ENCODE measurements around the gene CCL19. TPM values are rescaled to one million over a fixed set of nuclear protein-coding genes. Genes with fewer than 3 reads are reported as not detected.
A peak's percentile ranks its signal among the peaks of the same experiment; 100 is the strongest.

CCL19 gene
- total RNA-seq, 4 donors from 2014 or later = not detected

DNA sequence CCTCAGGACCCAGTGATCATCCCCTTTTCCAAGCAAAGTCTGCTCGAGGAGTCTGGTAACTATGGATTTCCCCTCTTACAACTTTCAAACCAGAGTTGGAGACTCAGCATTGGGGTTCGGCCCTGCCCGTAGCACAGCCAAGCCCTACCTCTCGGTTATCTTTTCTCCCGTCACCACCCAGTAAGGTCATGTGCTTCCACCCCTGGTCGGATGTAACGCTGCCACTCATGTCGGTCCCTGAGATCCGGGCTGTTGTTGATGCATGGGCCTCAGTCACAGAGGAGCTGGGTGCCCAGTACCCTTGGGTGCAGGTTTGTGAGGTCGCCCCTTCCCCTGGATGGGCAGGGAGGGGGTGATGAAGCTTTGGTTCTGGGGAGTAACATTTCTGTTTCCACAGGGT, 43.4 kb downstream of the CCL19 start:
- H3K4me3 ChIP-seq = peak overlapping the region in 3 of 4 donors; percentile 49 to 64 (median 54)
- H3K27ac ChIP-seq = peak overlapping the region; percentile 84 to 96 (median 91)
- no peak for DNase-seq
- H3K27me3 ChIP-seq = no peaks in the 10 kb centered on the region
- no peak for TF ChIP-seq POLR2A (IDR thresholded peaks at IDR 0.05)
- no peak for TF ChIP-seq POLR2AphosphoS5 (IDR thresholded peaks at IDR 0.05)
- TF ChIP-seq, protein P1, sequence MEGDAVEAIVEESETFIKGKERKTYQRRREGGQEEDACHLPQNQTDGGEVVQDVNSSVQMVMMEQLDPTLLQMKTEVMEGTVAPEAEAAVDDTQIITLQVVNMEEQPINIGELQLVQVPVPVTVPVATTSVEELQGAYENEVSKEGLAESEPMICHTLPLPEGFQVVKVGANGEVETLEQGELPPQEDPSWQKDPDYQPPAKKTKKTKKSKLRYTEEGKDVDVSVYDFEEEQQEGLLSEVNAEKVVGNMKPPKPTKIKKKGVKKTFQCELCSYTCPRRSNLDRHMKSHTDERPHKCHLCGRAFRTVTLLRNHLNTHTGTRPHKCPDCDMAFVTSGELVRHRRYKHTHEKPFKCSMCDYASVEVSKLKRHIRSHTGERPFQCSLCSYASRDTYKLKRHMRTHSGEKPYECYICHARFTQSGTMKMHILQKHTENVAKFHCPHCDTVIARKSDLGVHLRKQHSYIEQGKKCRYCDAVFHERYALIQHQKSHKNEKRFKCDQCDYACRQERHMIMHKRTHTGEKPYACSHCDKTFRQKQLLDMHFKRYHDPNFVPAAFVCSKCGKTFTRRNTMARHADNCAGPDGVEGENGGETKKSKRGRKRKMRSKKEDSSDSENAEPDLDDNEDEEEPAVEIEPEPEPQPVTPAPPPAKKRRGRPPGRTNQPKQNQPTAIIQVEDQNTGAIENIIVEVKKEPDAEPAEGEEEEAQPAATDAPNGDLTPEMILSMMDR (IDR thresholded peaks at IDR 0.05) = no peak
- TF ChIP-seq EP300 (IDR thresholded peaks at IDR 0.05; ENCODE audit: low read depth) = no peak
- in situ Hi-C loops (cut with MboI; ENCODE audit: low pct_ligation_motif_present in 1 of 4, low pct_unique_long_range_greater_than_20kb in 1 of 4, low sequenced_read_pairs in 3 of 4) = no loop called here
- H3K9me3 ChIP-seq = no peaks in the 10 kb centered on the region
- 33 to 45% methylated on average over 5 to 10 of the region's 10 CpGs for WGBS, 2 donors (ENCODE audit: low coverage in 1 of 2)
- peaks cover 0 to 14% (median 4%) of the 10 kb centered on the region in 4 donors for H3K36me3 ChIP-seq
- peaks cover 23 to 38% (median 31%) of the 10 kb centered on the region in 4 donors for H3K4me1 ChIP-seq
- intact Hi-C loops (cut with DNase I; ENCODE audit: low total_unique reads) = no loop called here

DNA sequence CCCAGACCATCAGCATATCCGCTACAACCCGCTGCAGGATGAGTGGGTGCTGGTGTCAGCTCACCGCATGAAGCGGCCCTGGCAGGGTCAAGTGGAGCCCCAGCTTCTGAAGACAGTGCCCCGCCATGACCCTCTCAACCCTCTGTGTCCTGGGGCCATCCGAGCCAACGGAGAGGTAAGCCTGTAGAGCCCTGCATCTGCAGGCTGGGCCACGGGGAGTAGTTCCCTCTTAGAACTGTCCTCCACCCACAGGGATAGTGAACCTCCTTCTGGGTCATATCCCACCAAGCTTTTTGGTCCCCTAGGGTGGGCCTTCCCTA, 44.0 kb downstream of the CCL19 start:
- peaks cover 18 to 32% (median 27%) of the 10 kb centered on the region in 4 donors for H3K4me1 ChIP-seq
- H3K36me3 ChIP-seq = peaks cover 0 to 14% (median 4%) of the 10 kb centered on the region in 4 donors
- intact Hi-C loops (cut with DNase I; ENCODE audit: low total_unique reads) (no loop called here), in situ Hi-C loops (cut with MboI; ENCODE audit: low pct_ligation_motif_present in 1 of 4, low pct_unique_long_range_greater_than_20kb in 1 of 4, low sequenced_read_pairs in 3 of 4) (no loop called here)
- peak overlapping the region; percentile 84 to 96 (median 91) for H3K27ac ChIP-seq
- H3K9me3 ChIP-seq = no peaks in the 10 kb centered on the region
- 4% methylated on average over 4 of the region's 8 CpGs; no CpG with 5 or more reads in 1 of the 2 donors for WGBS, 2 donors (ENCODE audit: low coverage in 1 of 2)
- TF ChIP-seq POLR2A (IDR thresholded peaks at IDR 0.05) = no peak
- no peak for TF ChIP-seq EP300 (IDR thresholded peaks at IDR 0.05; ENCODE audit: low read depth)
- TF ChIP-seq, protein P1 (IDR thresholded peaks at IDR 0.05) = no peak
- no peak for TF ChIP-seq POLR2AphosphoS5 (IDR thresholded peaks at IDR 0.05)
- DNase-seq = no peak
- peak overlapping the region; percentile 49 to 67 (median 59) for H3K4me3 ChIP-seq
- H3K27me3 ChIP-seq = no peaks in the 10 kb centered on the region

DNA sequence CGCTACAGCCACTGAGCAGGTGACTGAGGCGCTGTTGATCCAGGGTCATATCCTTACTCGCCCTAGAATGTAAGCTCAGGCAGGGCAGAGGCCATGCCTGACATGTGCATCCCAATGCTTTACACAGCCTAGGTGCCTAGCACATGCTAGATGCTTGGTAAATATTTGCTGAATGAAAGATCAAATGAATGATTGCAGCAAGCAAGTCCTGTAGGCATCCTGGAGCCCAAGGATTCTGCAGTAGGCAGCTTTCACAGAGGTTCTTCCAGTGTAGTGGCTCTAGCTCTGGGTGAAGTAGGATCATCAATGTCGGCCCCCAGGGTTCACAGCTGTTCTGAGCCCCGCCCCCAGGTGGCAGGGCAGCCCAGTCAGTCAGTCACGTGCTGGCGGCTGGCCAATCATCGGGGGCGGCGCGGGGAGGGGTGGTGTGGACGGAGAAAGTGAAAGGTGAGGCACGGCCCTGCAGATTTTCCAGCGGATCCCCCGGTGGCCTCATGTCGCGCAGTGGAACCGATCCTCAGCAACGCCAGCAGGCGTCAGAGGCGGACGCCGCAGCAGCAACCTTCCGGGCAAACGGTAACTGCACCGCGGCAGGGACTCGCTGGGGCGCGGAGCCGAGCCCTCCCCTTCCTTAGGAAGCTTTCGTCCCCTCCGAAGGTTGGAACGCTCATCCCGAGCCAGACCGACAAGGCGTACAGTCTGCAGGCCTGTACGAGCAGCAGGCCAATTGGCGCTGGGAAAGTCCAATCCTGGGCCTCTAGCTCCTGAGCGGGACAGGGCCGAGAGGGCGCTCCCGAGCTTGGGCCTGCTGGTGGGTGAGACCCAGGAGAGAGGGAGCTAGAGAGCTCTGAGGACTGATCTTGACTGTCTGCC, 44.6 kb downstream of the CCL19 start, which contains the start of gene GALT:
GALT (plus strand) TSS at position 465 of the 873 bp plus-strand sequence; CDS start at position 495, 30 bp downstream.
- H3K9me3 ChIP-seq = no peaks in the 10 kb centered on the region
- WGBS, 2 donors (ENCODE audit: low coverage in 1 of 2) = 6 to 60% methylated on average over 1 to 42 of the region's 43 CpGs
- peaks cover 0 to 14% (median 4%) of the 10 kb centered on the region in 4 donors for H3K36me3 ChIP-seq
- peaks cover 18 to 27% (median 22%) of the 10 kb centered on the region in 4 donors for H3K4me1 ChIP-seq
- intact Hi-C loops (cut with DNase I; ENCODE audit: low total_unique reads) = no loop called here
- peak; percentile 98 for DNase-seq
- in situ Hi-C loops (cut with MboI; ENCODE audit: low pct_ligation_motif_present in 1 of 4, low pct_unique_long_range_greater_than_20kb in 1 of 4, low sequenced_read_pairs in 3 of 4) = no loop called here
- H3K27ac ChIP-seq = peak within 1 kb of the TSS; percentile 84 to 96 (median 91)
- TF ChIP-seq, protein P1 (IDR thresholded peaks at IDR 0.05) = peak; percentile 26 to 76 (median 36)
- TF ChIP-seq POLR2A (IDR thresholded peaks at IDR 0.05) = peak; percentile 74
- TF ChIP-seq POLR2AphosphoS5 (IDR thresholded peaks at IDR 0.05) = peak; percentile 63 to 78 (median 65)
- TF ChIP-seq EP300 (IDR thresholded peaks at IDR 0.05; ENCODE audit: low read depth) = no peak
- H3K4me3 ChIP-seq = peak within 1 kb of the TSS; percentile 49 to 67 (median 59)
- no peaks in the 10 kb centered on the region for H3K27me3 ChIP-seq

DNA sequence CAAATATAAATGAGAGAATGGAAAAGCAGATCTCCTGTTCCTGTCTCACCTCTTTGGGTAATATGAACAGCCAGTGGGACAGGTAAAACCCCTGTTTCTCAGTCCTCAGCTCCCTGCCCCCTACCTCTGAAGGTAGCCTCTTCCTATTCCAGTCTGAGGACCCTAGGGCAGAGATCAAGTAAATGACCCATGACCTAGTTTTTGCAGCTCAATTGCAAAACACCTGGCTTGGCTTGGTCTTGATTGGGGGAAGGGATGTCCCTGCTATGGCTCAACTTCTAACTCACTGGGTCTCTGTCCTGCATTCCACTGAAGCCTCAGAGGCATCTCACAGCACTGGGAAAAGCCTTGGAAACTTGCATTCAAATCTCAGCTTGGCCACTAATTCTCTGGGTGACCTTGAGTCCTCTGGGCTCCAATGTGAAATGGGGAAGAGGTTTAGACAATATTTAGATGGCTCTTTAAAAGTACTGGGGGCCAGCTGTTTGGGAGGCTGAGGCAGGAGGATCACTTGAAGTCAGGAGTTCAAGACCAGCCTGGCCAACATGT, 46.2 kb downstream of the CCL19 start:
- Histone ChIP-seq H3K9me3 (no peaks in the 10 kb centered on the region), H3K27me3 (no peaks in the 10 kb centered on the region), H3K27ac (no peak overlapping the region), H3K36me3 (peaks cover 0 to 14% (median 4%) of the 10 kb centered on the region in 4 donors), H3K4me1 (peaks cover 12 to 20% (median 19%) of the 10 kb centered on the region in 4 donors), H3K4me3 (no peak overlapping the region)
- in situ Hi-C loops (cut with MboI; ENCODE audit: low pct_ligation_motif_present in 1 of 4, low pct_unique_long_range_greater_than_20kb in 1 of 4, low sequenced_read_pairs in 3 of 4) (no loop called here), intact Hi-C loops (cut with DNase I; ENCODE audit: low total_unique reads) (no loop called here)
- no peak for DNase-seq
- TF ChIP-seq POLR2AphosphoS5 (IDR thresholded peaks at IDR 0.05) = no peak

Data from transverse colon (tissue), 4 donors.